ENCODE data around the gene CHMP2A. TPM values are rescaled to one million over a fixed set of nuclear protein-coding genes. Genes with fewer than 3 reads are reported as not detected.
A peak's percentile ranks its signal among the peaks of the same experiment; 100 is the strongest.
"Not testable (repeated sequence)": the region's sequence is repeated elsewhere in the genome, so short reads cannot be mapped to it uniquely, and the experiment has no call there.

CHMP2A gene
- total and polyA plus RNA-seq, 4 donors, result 87.7 to 309 (median 192) TPM

- peak overlapping the region; percentile 85 to 98 for H3K27ac ChIP-seq (ENCODE audit: low read depth in 1 of 2, low read length in 1 of 2)
- peaks cover 9 to 34% (median 33%) of the 10 kb centered on the region in 4 donors for H3K36me3 ChIP-seq (ENCODE audit: control insufficient read depth in 4 of 4, insufficient read depth in 4 of 4, low read length in 4 of 4)
- TF ChIP-seq CTCF (IDR thresholded peaks at IDR 0.05; ENCODE audit: control extremely low read depth, extremely low read depth), result no peak
- peaks cover 0 to 2% (median 0%) of the 10 kb centered on the region in 4 donors for H3K9me3 ChIP-seq (ENCODE audit: control insufficient read depth in 4 of 4, insufficient read depth in 3 of 4, low read length in 3 of 4)
- peaks cover 0 to 2% (median 0%) of the 10 kb centered on the region in 3 donors for H3K27me3 ChIP-seq (ENCODE audit: control insufficient read depth in 3 of 3, insufficient read depth in 3 of 3, low read length in 2 of 3)
- ATAC-seq (ENCODE audit: insufficient read depth, low FRiP score) (peak; percentile 2), DNase-seq (peak in 1 of 3 donors; percentile 81)
- H3K4me1 ChIP-seq (ENCODE audit: control insufficient read depth in 5 of 5, insufficient read depth in 5 of 5, low read length in 5 of 5), result peaks cover 6 to 16% (median 10%) of the 10 kb centered on the region in 5 donors
- WGBS, 2 donors, result 0 to 1% methylated on average over 33 to 92 of the region's 92 CpGs
- H3K4me3 ChIP-seq, result peak overlapping the region; percentile 90
- H3K9ac ChIP-seq (ENCODE audit: insufficient read depth in 1 of 2, low read length in 2 of 2), result peak overlapping the region; percentile 49 to 81
Observed at GRCh38 chr19:58544591-58545285, 10.2 kb downstream of the CHMP2A start.

GRCh38 chr19:58543826-58544590 lies 10.9 kb downstream of the CHMP2A start, which contains the start of gene TRIM28:
TRIM28 (plus strand) TSS chr19:58544064; CDS start chr19:58544758, 694 bp downstream.
- ATAC-seq (ENCODE audit: insufficient read depth, low FRiP score), result peak; percentile 95
- WGBS, 2 donors, result 0% methylated on average over 73 of the region's 73 CpGs
- Histone ChIP-seq H3K9me3 (ENCODE audit: control insufficient read depth in 4 of 4, insufficient read depth in 3 of 4, low read length in 3 of 4) (no peaks in the 10 kb centered on the region), H3K36me3 (ENCODE audit: control insufficient read depth in 4 of 4, insufficient read depth in 4 of 4, low read length in 4 of 4) (peaks cover 8 to 27% (median 25%) of the 10 kb centered on the region in 4 donors), H3K27me3 (ENCODE audit: control insufficient read depth in 3 of 3, insufficient read depth in 3 of 3, low read length in 2 of 3) (peaks cover 0 to 2% (median 0%) of the 10 kb centered on the region in 3 donors), H3K4me1 (ENCODE audit: control insufficient read depth in 5 of 5, insufficient read depth in 5 of 5, low read length in 5 of 5) (peaks cover 6 to 16% (median 10%) of the 10 kb centered on the region in 5 donors), H3K4me3 (peak within 1 kb of the TSS; percentile 90), H3K27ac (ENCODE audit: low read depth in 1 of 2, low read length in 1 of 2) (peak within 1 kb of the TSS; percentile 88 to 98), H3K9ac (ENCODE audit: insufficient read depth in 1 of 2, low read length in 2 of 2) (peak within 1 kb of the TSS; percentile 63 to 94)
- DNase-seq, result peak; percentile 100
- no peak for TF ChIP-seq CTCF (IDR thresholded peaks at IDR 0.05; ENCODE audit: control extremely low read depth, extremely low read depth)

- H3K9ac ChIP-seq (ENCODE audit: insufficient read depth in 1 of 2, low read length in 2 of 2); H3K27me3 ChIP-seq (ENCODE audit: control insufficient read depth in 3 of 3, insufficient read depth in 3 of 3, low read length in 2 of 3); ATAC-seq (ENCODE audit: insufficient read depth, low FRiP score); H3K4me3 ChIP-seq; DNase-seq; H3K9me3 ChIP-seq (ENCODE audit: control insufficient read depth in 4 of 4, insufficient read depth in 3 of 4, low read length in 3 of 4): not testable (repeated sequence)
- Histone ChIP-seq H3K36me3 (ENCODE audit: control insufficient read depth in 4 of 4, insufficient read depth in 4 of 4, low read length in 4 of 4) (peaks cover 0 to 17% (median 14%) of the 10 kb centered on the region in 4 donors), H3K4me1 (ENCODE audit: control insufficient read depth in 5 of 5, insufficient read depth in 5 of 5, low read length in 5 of 5) (peaks cover 6 to 20% (median 13%) of the 10 kb centered on the region in 5 donors), H3K27ac (ENCODE audit: low read depth in 1 of 2, low read length in 1 of 2) (peak overlapping the region; percentile 88 to 98)
- WGBS, 2 donors, result 79 to 87% methylated on average over 18 of the region's 18 CpGs
Observed at GRCh38 chr19:58542641-58543372, 12.1 kb downstream of the CHMP2A start.

GRCh38 chr19:58539169-58539559 lies 15.7 kb downstream of the CHMP2A start:
- not testable (repeated sequence) for H3K27ac ChIP-seq (ENCODE audit: low read depth in 1 of 2, low read length in 1 of 2); H3K27me3 ChIP-seq (ENCODE audit: control insufficient read depth in 3 of 3, insufficient read depth in 3 of 3, low read length in 2 of 3); H3K4me3 ChIP-seq; H3K9me3 ChIP-seq (ENCODE audit: control insufficient read depth in 4 of 4, insufficient read depth in 3 of 4, low read length in 3 of 4); DNase-seq; H3K36me3 ChIP-seq (ENCODE audit: control insufficient read depth in 4 of 4, insufficient read depth in 4 of 4, low read length in 4 of 4); H3K4me1 ChIP-seq (ENCODE audit: control insufficient read depth in 5 of 5, insufficient read depth in 5 of 5, low read length in 5 of 5); ATAC-seq (ENCODE audit: insufficient read depth, low FRiP score)
- H3K9ac ChIP-seq (ENCODE audit: insufficient read depth in 1 of 2, low read length in 2 of 2), result peak overlapping the region in 1 of 2 donors; percentile 84
